GM10248 (cell line): ENCODE measurements around the gene PXDN.
"Not testable (repeated sequence)": the region's sequence is repeated elsewhere in the genome, so short reads cannot be mapped to it uniquely, and the experiment has no call there.

Experiments used
- CTCF ChIA-PET: fragments of 300-600 bp; sonication (Branson Sonifier 250); formaldehyde crosslinking; extraction: SDS; loops from one replicate; lab custom pipeline; 2021; ENCODE audit warnings: antibody characterized with exemption; lab: Yijun Ruan, JAX
- POLR2A ChIA-PET: fragments of 350-650 bp; sonication (Branson Sonifier 250); formaldehyde crosslinking; extraction: SDS; loops from one replicate; lab custom pipeline; 2020; ENCODE audit warnings: antibody characterized with exemption; lab: Yijun Ruan, JAX
- DNase-seq: peaks from one replicate; pipeline ENCODE4 v3.0.0; 2012; ENCODE audit errors: extremely low spot score
- TF ChIP-seq, protein P1 (sequence below): IDR thresholded peaks from 2 replicates; pipeline ENCODE4 v1.5.1; 2012; ENCODE audit warnings: mild to moderate bottlenecking, low read depth; ENCODE audit errors: extremely low read depth, missing control alignments, control extremely low read depth

Gene PXDN

DNA sequence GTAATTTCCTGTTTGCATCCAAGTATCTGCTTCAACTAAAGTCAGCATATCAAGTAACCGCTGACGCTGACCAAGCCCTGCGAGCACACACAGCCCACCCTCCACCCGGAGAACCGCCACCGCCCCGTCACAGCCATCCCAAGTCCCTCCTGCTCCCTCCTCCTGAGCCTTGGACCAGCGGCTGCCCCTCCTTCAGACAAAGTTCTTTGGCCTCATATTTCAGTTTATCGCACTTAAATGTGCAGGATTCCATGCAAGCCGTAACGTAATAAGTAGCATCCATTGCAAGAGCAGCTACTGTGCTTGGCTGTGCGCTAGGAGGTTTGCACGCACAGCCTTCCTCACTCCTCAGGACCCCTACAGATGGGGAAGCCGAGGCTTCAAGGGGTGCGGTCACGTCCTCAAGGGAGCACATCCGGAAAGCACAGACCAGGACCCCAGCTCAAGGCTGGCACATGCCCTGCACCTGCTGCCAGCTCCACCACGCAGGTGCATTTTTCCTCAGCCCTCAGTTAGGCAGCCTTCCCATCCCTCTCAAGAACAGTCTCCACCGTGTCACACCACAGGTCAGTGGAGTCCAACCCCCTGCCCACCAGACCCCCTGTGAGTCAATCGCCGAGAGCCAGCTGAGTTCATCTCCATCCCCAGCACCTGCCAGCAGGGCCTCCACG is 17.1 kb downstream of the PXDN start:
- no peak for DNase-seq
- TF ChIP-seq, protein P1, sequence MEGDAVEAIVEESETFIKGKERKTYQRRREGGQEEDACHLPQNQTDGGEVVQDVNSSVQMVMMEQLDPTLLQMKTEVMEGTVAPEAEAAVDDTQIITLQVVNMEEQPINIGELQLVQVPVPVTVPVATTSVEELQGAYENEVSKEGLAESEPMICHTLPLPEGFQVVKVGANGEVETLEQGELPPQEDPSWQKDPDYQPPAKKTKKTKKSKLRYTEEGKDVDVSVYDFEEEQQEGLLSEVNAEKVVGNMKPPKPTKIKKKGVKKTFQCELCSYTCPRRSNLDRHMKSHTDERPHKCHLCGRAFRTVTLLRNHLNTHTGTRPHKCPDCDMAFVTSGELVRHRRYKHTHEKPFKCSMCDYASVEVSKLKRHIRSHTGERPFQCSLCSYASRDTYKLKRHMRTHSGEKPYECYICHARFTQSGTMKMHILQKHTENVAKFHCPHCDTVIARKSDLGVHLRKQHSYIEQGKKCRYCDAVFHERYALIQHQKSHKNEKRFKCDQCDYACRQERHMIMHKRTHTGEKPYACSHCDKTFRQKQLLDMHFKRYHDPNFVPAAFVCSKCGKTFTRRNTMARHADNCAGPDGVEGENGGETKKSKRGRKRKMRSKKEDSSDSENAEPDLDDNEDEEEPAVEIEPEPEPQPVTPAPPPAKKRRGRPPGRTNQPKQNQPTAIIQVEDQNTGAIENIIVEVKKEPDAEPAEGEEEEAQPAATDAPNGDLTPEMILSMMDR: no peak
- POLR2A ChIA-PET: no interaction called here
- CTCF ChIA-PET: no interaction called here

DNA sequence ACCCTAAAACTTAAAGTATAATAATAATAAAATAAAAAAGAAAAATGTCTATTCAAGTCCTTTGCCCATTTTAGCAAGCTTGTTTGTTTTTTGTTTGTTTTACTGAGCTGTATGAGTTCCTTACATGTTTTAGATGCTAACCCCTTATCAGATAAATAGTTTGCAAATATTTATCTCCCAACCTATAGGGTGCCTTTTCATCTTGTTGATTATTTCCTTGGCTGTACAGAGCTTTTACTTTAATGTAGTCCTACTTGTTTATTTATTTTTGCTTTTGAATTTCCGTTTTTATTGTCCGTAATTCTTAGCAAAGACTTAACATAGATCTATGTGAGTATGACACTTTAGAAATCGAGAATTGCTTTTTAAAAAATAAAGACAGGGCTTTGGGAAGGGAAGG is 17.8 kb downstream of the PXDN start:
- no peak for DNase-seq
- TF ChIP-seq, protein P1: no peak
- CTCF ChIA-PET: no interaction called here
- POLR2A ChIA-PET: no interaction called here

DNA sequence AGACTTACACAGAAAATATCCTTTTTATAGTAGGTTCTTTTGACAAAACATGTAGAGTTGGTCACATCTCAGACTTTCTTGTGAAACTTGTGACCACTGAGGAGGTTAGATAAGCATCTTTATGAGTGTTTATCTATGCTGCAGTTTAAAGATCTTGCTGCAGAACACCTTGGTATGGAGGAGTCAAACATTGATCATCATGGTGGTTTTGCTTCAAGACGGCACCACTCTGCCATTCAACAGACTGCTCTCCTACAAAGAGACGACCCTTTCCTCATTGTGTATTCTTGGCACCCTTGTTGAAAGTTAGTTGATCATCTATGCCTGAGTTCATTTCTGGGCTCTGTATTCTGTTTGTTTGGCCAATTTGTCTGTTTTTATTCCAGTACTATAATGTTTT is 20.0 kb downstream of the PXDN start:
- DNase-seq, CTCF ChIA-PET, POLR2A ChIA-PET: not testable (repeated sequence)

DNA sequence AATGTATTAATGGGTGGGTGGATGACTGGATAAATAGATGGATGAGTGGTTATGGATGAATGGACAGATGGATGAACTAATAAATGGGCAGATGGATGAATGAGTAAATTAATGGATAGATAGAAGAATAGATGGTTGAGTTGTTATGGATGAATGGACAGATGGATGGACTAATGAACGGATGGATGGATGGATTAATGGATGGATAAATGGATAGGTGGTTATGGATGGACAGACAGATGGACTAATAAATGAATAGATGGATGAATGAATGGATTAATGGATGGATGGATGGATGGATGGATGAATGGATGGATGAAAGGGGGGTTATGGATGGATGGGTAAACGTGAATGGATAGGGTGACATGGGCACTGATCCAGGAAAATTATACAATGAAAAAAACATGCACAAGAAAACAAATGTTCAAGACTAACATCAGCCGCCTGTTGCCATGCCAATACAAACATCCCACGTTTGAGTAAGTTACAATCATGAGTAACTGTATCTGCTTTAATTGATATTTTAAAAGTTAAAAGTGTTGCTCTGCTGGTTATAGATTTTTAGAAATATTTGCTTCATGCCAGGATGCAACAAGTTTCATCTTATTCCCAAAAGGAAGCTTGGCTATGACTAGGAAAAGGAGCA is 20.8 kb downstream of the PXDN start:
- DNase-seq: no peak
- TF ChIP-seq, protein P1: no peak
- ChIA-PET POLR2A (no interaction called here), CTCF (no interaction called here)

DNA sequence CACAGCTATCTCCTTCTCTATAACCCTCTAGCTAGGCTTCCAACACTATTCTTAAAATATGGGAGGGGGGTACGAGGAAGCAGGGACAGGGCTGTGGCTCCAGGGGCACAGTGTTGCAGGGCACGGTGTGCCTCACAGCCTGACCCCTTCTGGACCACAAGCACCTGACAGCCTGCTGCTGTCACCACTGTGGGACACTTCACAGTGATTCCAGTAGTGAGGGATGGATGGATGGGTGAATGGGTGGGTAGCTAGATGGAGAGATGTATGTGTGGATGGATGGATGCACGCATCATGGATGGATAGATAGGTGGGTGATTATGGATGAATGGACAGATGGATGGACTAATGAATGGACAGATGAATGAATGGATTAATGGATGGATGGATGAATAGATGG is 21.6 kb downstream of the PXDN start:
- ChIA-PET POLR2A (no interaction called here), CTCF (no interaction called here)
- no peak for DNase-seq
- TF ChIP-seq, protein P1: no peak

DNA sequence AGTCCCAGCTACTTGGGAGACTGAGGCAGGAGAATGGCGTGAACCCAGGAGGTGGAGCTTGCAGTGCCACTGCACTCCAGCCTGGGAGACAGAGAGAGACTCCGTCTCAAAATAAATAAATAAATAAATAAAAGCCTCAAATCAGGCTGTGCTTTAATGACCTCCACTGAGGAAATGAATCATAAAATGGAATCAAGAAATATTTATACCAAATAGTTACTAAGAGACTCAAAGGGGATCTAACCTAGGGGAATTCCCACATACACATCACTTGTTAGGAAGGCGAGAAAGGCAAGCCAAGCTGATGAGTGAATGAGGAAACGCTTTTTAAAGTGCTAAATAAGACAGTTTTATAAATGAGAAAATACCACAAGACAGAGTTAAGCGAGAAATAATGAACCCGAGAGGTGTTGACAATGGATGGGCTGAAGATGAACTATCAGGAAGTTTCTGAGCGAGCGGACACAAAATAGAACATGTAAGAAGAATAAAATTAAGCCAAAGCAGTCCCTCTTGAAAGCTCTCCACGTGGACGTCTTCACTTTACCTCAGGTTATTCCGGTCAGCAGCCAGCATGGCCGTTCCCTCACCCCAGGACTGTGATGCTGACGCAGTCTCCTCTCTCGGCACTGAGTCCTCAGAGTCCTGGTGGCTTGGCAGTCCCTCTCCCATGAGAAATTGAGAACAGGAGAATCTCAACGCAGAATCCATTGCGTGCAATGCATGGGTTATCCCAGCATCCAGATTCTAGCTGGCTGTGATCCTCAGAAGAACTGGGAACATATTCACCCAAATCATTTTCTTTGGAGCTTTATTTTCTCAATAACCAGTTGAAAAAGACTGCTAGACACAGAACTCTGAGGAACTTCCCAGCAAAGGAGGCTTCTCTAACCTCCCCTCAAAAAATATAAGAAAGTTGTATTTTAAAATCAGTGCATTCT is 22.3 kb downstream of the PXDN start:
- ChIA-PET CTCF (no interaction called here), POLR2A (no interaction called here)
- DNase-seq: no peak
- TF ChIP-seq, protein P1: no peak
